ENCODE measurements around the gene NHERF1.

DNA sequence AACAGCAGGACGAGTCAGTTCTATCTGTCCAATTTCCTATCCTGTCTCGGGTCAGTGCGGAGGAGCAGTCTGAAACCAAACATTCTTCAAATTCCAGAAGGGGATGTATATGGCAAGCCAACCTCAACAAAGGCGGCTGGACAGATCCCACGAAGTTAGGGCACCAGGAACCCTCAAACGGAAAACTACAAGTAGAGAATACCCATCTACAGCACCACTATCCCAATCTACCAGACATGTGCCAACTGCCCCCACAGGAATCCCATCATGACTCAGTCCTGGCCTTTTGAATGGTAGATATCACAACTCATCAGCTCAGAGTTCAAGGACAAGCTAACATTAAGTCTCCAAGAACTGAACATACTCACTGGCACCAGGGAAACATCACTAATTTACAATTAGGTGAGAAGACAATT lies 25.5 kb downstream of the NHERF1 start:
- TF ChIP-seq, protein P1, sequence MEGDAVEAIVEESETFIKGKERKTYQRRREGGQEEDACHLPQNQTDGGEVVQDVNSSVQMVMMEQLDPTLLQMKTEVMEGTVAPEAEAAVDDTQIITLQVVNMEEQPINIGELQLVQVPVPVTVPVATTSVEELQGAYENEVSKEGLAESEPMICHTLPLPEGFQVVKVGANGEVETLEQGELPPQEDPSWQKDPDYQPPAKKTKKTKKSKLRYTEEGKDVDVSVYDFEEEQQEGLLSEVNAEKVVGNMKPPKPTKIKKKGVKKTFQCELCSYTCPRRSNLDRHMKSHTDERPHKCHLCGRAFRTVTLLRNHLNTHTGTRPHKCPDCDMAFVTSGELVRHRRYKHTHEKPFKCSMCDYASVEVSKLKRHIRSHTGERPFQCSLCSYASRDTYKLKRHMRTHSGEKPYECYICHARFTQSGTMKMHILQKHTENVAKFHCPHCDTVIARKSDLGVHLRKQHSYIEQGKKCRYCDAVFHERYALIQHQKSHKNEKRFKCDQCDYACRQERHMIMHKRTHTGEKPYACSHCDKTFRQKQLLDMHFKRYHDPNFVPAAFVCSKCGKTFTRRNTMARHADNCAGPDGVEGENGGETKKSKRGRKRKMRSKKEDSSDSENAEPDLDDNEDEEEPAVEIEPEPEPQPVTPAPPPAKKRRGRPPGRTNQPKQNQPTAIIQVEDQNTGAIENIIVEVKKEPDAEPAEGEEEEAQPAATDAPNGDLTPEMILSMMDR (IDR thresholded peaks at IDR 0.05; ENCODE audit: insufficient read depth, low read length, poor library complexity, severe bottlenecking) = no peak
- TF ChIP-seq EZH2phosphoT487 (conservative IDR thresholded peaks at IDR 0.05; ENCODE audit: low read length) = no peak
